HG03457 (cell line): ENCODE results near the gene SLC28A3.

Experiments
- ATAC-seq: cut with Tn5 transposase; IDR thresholded peaks from one replicate; pipeline ENCODE4 v1.9.1; 2021; ENCODE audit warnings: moderate number of reproducible peaks; ENCODE audit not compliant: unreplicated experiment

SLC28A3 gene

GRCh38 chr9:84349671-84350070 lies 9.1 kb upstream of the SLC28A3 start:
- no peak for ATAC-seq

- ATAC-seq: no peak
Measured at GRCh38 chr9:84343111-84343521, 2.6 kb upstream of the SLC28A3 start.

- no peak for ATAC-seq
Measured at GRCh38 chr9:84339962-84340361, 596 bp downstream of the SLC28A3 start.

GRCh38 chr9:84339503-84339902 lies 1.1 kb downstream of the SLC28A3 start:
- no peak for ATAC-seq

GRCh38 chr9:84338792-84339191 lies 1.8 kb downstream of the SLC28A3 start:
- no peak for ATAC-seq

GRCh38 chr9:84337252-84337651 lies 3.3 kb downstream of the SLC28A3 start:
- ATAC-seq: no peak

- ATAC-seq: no peak
Measured at GRCh38 chr9:84331119-84331809, 9.3 kb downstream of the SLC28A3 start.

- no peak for ATAC-seq
Measured at GRCh38 chr9:84330246-84330645, 10.3 kb downstream of the SLC28A3 start.

GRCh38 chr9:84327184-84327583 lies 13.4 kb downstream of the SLC28A3 start:
- ATAC-seq: no peak

GRCh38 chr9:84325347-84325973 lies 15.1 kb downstream of the SLC28A3 start:
- no peak for ATAC-seq

- no peak for ATAC-seq
Measured at GRCh38 chr9:84324811-84325210, 15.7 kb downstream of the SLC28A3 start.

- no peak for ATAC-seq
Measured at GRCh38 chr9:84323858-84324257, 16.7 kb downstream of the SLC28A3 start.

- ATAC-seq: no peak
Measured at GRCh38 chr9:84322828-84323227, 17.7 kb downstream of the SLC28A3 start.

- no peak for ATAC-seq
Measured at GRCh38 chr9:84320231-84320630, 20.3 kb downstream of the SLC28A3 start.

GRCh38 chr9:84319632-84320031 lies 20.9 kb downstream of the SLC28A3 start:
- no peak for ATAC-seq

- no peak for ATAC-seq
Measured at GRCh38 chr9:84318981-84319380, 21.6 kb downstream of the SLC28A3 start.

- ATAC-seq: no peak
Measured at GRCh38 chr9:84317563-84317962, 23.0 kb downstream of the SLC28A3 start.

- no peak for ATAC-seq
Measured at GRCh38 chr9:84315278-84315877, 25.2 kb downstream of the SLC28A3 start.

- no peak for ATAC-seq
Measured at GRCh38 chr9:84314306-84314705, 26.3 kb downstream of the SLC28A3 start.

GRCh38 chr9:84310883-84311282 lies 29.7 kb downstream of the SLC28A3 start:
- no peak for ATAC-seq

GRCh38 chr9:84305497-84306131 lies 34.9 kb downstream of the SLC28A3 start:
- ATAC-seq: no peak

- no peak for ATAC-seq
Measured at GRCh38 chr9:84304166-84304565, 36.4 kb downstream of the SLC28A3 start.
